KMS-11 (cell line): Measurements from ENCODE around the gene DMRT2.
A peak's percentile ranks its signal among the peaks of the same experiment; 100 is the strongest.

Experiments
- H2AFZ ChIP-seq: fragments of 200-600 bp; sonication (generic); 2 replicates; pipeline ENCODE4 v1.6.1; 2016; ENCODE audit warnings: antibody characterized with exemption, mixed run types, low read depth
- H3K27ac ChIP-seq: fragments of 200-600 bp; sonication (generic); 2 replicates; pipeline ENCODE4 v1.6.1; 2016; ENCODE audit warnings: mild to moderate bottlenecking, mixed run types
- H3K27me3 ChIP-seq: fragments of 200-600 bp; sonication (generic); 2 replicates; pipeline ENCODE4 v1.6.1; 2017; ENCODE audit warnings: mild to moderate bottlenecking, low read depth, mixed run types, moderate library complexity; ENCODE audit not compliant: insufficient read depth
- H3K36me3 ChIP-seq: fragments of 200-600 bp; sonication (generic); 2 replicates; pipeline ENCODE4 v1.6.1; 2017; ENCODE audit warnings: mild to moderate bottlenecking, mixed run types; ENCODE audit not compliant: insufficient read depth
- H3K4me1 ChIP-seq: fragments of 200-600 bp; sonication (generic); 2 replicates; pipeline ENCODE4 v1.6.1; 2016; ENCODE audit warnings: mild to moderate bottlenecking, low read depth, mixed run types; ENCODE audit not compliant: poor library complexity, severe bottlenecking
- H3K4me2 ChIP-seq: fragments of 200-600 bp; sonication (generic); 2 replicates; pipeline ENCODE4 v1.7.0; 2016; ENCODE audit warnings: mild to moderate bottlenecking, mixed run types
- H3K4me3 ChIP-seq: fragments of 200-600 bp; sonication (generic); IDR thresholded peaks from 2 replicates; pipeline ENCODE4 v1.6.1; 2017; ENCODE audit warnings: low read depth, low read length, mixed read lengths; ENCODE audit not compliant: insufficient read depth
- H3K79me2 ChIP-seq: fragments of 200-600 bp; sonication (generic); 2 replicates; pipeline ENCODE4 v1.6.1; 2016; ENCODE audit warnings: low read depth, mixed run types; ENCODE audit not compliant: insufficient read depth
- H3K9ac ChIP-seq: fragments of 200-600 bp; sonication (generic); 2 replicates; pipeline ENCODE4 v1.6.1; 2016; ENCODE audit warnings: mild to moderate bottlenecking, mixed run types
- H4K20me1 ChIP-seq: fragments of 200-600 bp; sonication (generic); 2 replicates; pipeline ENCODE4 v1.6.1; 2016; ENCODE audit warnings: mild to moderate bottlenecking, mixed run types; ENCODE audit not compliant: insufficient read depth
- TF ChIP-seq, protein P1 (sequence below): fragments of 200-600 bp; sonication (generic); conservative IDR thresholded peaks from 2 replicates; pipeline ENCODE4 v1.6.1; 2017; ENCODE audit warnings: low read depth, mild to moderate bottlenecking, antibody characterized with exemption, low read length, moderate library complexity, mixed read lengths

The DMRT2 gene

DNA sequence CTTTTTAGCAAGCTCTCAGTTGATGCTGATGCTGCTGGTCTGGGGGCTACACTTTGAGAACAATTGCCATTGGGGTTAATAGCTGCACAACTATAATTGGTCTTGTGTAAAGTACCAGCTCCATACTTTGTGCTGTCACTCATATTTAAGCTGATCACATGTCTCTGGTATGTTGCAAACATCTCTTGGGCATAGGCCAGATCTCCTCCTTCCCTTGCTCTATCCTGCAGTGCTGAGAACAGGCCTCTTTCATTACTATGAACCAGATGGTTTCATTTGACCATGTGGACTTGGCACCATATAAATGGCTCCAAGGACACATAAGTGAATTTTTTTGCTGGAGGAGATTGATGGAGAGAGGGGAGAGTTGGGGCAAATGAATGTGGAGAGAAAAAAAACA is 48.4 kb downstream of the DMRT2 start:
- Histone ChIP-seq H3K4me1 (peaks cover 14% of the 10 kb centered on the region), H3K27ac (no peak overlapping the region), H3K79me2 (no peaks in the 10 kb centered on the region), H3K4me2 (no peak overlapping the region), H2AFZ (no peak overlapping the region), H3K9ac (no peak overlapping the region), H3K36me3 (no peaks in the 10 kb centered on the region), H3K27me3 (no peaks in the 10 kb centered on the region), H3K4me3 (no peak overlapping the region), H4K20me1 (no peaks in the 10 kb centered on the region)
- TF ChIP-seq, protein P1, sequence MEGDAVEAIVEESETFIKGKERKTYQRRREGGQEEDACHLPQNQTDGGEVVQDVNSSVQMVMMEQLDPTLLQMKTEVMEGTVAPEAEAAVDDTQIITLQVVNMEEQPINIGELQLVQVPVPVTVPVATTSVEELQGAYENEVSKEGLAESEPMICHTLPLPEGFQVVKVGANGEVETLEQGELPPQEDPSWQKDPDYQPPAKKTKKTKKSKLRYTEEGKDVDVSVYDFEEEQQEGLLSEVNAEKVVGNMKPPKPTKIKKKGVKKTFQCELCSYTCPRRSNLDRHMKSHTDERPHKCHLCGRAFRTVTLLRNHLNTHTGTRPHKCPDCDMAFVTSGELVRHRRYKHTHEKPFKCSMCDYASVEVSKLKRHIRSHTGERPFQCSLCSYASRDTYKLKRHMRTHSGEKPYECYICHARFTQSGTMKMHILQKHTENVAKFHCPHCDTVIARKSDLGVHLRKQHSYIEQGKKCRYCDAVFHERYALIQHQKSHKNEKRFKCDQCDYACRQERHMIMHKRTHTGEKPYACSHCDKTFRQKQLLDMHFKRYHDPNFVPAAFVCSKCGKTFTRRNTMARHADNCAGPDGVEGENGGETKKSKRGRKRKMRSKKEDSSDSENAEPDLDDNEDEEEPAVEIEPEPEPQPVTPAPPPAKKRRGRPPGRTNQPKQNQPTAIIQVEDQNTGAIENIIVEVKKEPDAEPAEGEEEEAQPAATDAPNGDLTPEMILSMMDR: no peak

DNA sequence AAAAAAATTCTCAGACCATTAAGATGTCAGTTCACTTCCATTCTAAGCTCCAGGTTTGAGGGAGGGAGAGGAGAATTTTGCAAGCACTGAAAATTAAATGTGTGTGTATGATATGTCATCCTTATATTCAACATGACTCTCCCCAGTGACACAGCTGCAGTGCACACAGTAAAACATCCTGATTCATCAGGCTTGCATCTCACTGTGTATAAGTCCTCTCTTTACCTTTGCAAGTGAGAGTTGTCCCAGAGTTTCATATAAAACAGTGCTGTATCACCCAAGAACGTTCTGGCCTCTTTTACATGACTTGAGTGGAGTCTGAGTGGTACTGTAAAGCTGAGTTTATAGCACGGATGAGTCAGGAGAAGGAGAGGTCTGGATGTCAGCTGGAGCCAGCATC is 50.0 kb downstream of the DMRT2 start:
- no peak overlapping the region for H3K4me3 ChIP-seq
- H3K36me3 ChIP-seq: no peaks in the 10 kb centered on the region
- H3K9ac ChIP-seq: no peak overlapping the region
- TF ChIP-seq, protein P1: no peak
- H3K4me2 ChIP-seq: no peak overlapping the region
- no peak overlapping the region for H3K27ac ChIP-seq
- no peaks in the 10 kb centered on the region for H3K27me3 ChIP-seq
- H4K20me1 ChIP-seq: no peaks in the 10 kb centered on the region
- H3K4me1 ChIP-seq: peaks cover 14% of the 10 kb centered on the region
- no peak overlapping the region for H2AFZ ChIP-seq
- no peaks in the 10 kb centered on the region for H3K79me2 ChIP-seq

DNA sequence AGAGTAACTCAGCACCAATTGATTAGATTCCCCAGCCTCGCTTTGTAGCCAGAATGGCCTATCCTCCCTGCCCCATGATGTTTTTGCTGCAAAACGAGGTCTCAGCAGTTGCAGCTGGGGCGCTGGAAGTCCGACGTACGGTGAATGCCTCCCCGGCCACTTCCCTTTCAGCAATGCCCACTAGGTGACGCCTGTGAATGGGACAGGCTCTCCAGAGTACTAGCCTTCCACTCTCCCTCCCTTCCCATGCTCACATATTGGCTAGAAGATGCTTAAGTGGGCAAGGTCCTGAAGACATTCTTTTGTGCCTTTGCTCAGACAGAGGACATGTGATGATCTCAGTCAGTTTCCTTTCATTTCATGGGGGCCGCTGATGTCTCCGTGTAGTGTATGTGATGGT is 50.8 kb downstream of the DMRT2 start:
- H4K20me1 ChIP-seq: no peaks in the 10 kb centered on the region
- no peak overlapping the region for H3K4me2 ChIP-seq
- H3K9ac ChIP-seq: no peak overlapping the region
- no peak overlapping the region for H3K27ac ChIP-seq
- TF ChIP-seq, protein P1: no peak
- no peaks in the 10 kb centered on the region for H3K79me2 ChIP-seq
- H2AFZ ChIP-seq: no peak overlapping the region
- no peaks in the 10 kb centered on the region for H3K27me3 ChIP-seq
- H3K4me3 ChIP-seq: no peak overlapping the region
- H3K4me1 ChIP-seq: peaks cover 14% of the 10 kb centered on the region
- no peaks in the 10 kb centered on the region for H3K36me3 ChIP-seq

DNA sequence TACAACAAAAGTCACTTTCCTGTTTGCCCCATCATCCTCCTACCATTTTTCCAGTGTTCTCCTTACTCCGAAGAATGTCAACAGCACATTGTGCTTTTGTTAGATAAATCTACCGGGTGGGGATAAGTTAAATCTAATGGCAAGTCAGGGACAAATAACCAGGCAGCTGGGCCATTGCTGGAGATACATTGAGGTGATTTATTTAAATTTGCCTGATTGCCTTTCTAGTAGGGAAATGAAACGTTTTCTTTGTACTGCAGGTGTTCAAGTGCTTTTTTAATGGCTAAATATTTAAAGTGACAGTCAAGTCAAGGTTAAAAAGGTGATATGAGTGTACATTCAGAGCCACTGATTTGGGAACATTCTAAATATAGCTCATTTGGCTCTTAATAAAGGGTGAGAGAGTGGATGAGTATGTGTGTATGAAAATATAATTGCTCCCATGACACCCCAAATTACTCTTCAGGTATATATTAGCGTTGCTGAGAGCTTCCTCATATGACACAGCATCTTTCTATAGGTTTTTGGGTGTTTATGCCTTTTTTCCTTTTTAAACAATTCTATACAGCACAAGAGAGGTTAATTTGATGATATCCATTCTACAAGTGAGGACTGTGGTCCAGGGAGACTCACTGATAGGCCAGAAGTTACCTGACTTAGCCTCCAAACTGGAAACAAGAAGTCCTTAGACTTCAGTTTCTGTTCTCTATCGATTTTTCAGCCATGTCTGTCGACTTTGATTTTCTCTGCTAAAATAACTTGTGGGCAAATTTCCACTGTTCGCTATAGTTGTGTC is 51.9 kb downstream of the DMRT2 start:
- no peaks in the 10 kb centered on the region for H3K36me3 ChIP-seq
- H3K4me2 ChIP-seq: peak overlapping the region; percentile 48; the same call in 1 of the 2 replicates
- H3K27me3 ChIP-seq: no peaks in the 10 kb centered on the region
- no peak overlapping the region for H3K4me3 ChIP-seq
- no peak overlapping the region for H3K27ac ChIP-seq
- no peaks in the 10 kb centered on the region for H4K20me1 ChIP-seq
- peak overlapping the region; percentile 34; the same call in 1 of the 2 replicates for H2AFZ ChIP-seq
- no peak overlapping the region for H3K9ac ChIP-seq
- H3K4me1 ChIP-seq: peaks cover 14% of the 10 kb centered on the region
- no peaks in the 10 kb centered on the region for H3K79me2 ChIP-seq
- TF ChIP-seq, protein P1: no peak
